HepG2 (cell line): ENCODE results near the gene TP73. TPM values are rescaled to one million over a fixed set of nuclear protein-coding genes. Genes with fewer than 3 reads are reported as not detected.

ENCODE experiments used
- ATAD3A ChIP-seq: sonication (generic); formaldehyde crosslinking; IDR thresholded peaks from 2 replicates; pipeline ENCODE4 v1.4.0; 2020; ENCODE audit warnings: missing genetic modification reagents
- BHLHE40 ChIP-seq: IDR thresholded peaks from 2 replicates; pipeline ENCODE4 v1.6.1; 2011; ENCODE audit warnings: low read length, improper control_type of control experiment
- BORCS8-MEF2B ChIP-seq: sonication (generic); formaldehyde crosslinking; IDR thresholded peaks from 2 replicates; pipeline ENCODE4 v1.8.0; 2022; ENCODE audit warnings: mild to moderate bottlenecking, missing genetic modification reagents
- FOSL2 ChIP-seq: sonication (generic); formaldehyde crosslinking; IDR thresholded peaks from 2 replicates; pipeline ENCODE4 v1.4.0; 2020; ENCODE audit warnings: missing genetic modification reagents
- HHEX ChIP-seq: IDR thresholded peaks from 2 replicates; pipeline ENCODE4 v1.6.1; 2016; ENCODE audit warnings: control low read depth
- IRX3 ChIP-seq: sonication (generic); formaldehyde crosslinking; IDR thresholded peaks from 2 replicates; pipeline ENCODE4 v1.8.1; 2023; ENCODE audit warnings: mild to moderate bottlenecking, low read depth, missing genetic modification reagents, borderline replicate concordance
- KLF16 ChIP-seq, 2 experiments: sonication (generic) in 1 of 2; formaldehyde crosslinking in 1 of 2; IDR thresholded peaks; 2 replicates each; pipeline versions ENCODE4 v1.6.1 to v1.8.0; 2016 to 2023; ENCODE audit warnings: missing genetic modification reagents in 2 of 2, missing compliant biosample characterization in 1 of 2
- KLF6 ChIP-seq: IDR thresholded peaks from 2 replicates; pipeline ENCODE4 v1.8.0; 2016; ENCODE audit warnings: missing biosample characterization, missing genetic modification reagents
- MED8 ChIP-seq: sonication (generic); formaldehyde crosslinking; IDR thresholded peaks from 2 replicates; pipeline ENCODE4 v1.8.1; 2023; ENCODE audit warnings: mild to moderate bottlenecking, missing genetic modification reagents; ENCODE audit not compliant: insufficient replicate concordance
- NCOA1 ChIP-seq: sonication (generic); formaldehyde crosslinking; IDR thresholded peaks from 2 replicates; pipeline ENCODE4 v1.9.0; 2021; ENCODE audit warnings: missing genetic modification reagents
- PBX2 ChIP-seq: IDR thresholded peaks from 2 replicates; pipeline ENCODE4 v1.6.1; 2016; ENCODE audit warnings: control low read depth
- PBX3 ChIP-seq: sonication (generic); formaldehyde crosslinking; IDR thresholded peaks from 2 replicates; pipeline ENCODE4 v1.8.1; 2023; ENCODE audit warnings: missing genetic modification reagents, inconsistent platforms, borderline replicate concordance
- PHF21A ChIP-seq: sonication (generic); formaldehyde crosslinking; IDR thresholded peaks from 2 replicates; pipeline ENCODE4 v1.5.0; 2020; ENCODE audit warnings: mild to moderate bottlenecking, missing genetic modification reagents
- RAD51 ChIP-seq: fragments of 450-650 bp; IDR thresholded peaks from 2 replicates; pipeline ENCODE4 v1.6.1; 2016; ENCODE audit warnings: borderline replicate concordance
- RNF219 ChIP-seq: sonication (generic); formaldehyde crosslinking; IDR thresholded peaks from 2 replicates; pipeline ENCODE4 v1.5.0; 2020; ENCODE audit warnings: mild to moderate bottlenecking, missing genetic modification reagents
- SMC3 ChIP-seq: IDR thresholded peaks from 2 replicates; pipeline ENCODE4 v1.6.1; 2011; ENCODE audit warnings: low read length, improper control_type of control experiment
- SOX6 ChIP-seq, 2 experiments: fragments of 450-650 bp in 1 of 2; sonication (generic) in 1 of 2; formaldehyde crosslinking in 1 of 2; IDR thresholded peaks; 2 replicates each; pipeline versions ENCODE4 v1.4.0 to v1.6.1; 2017 to 2020; ENCODE audit warnings: antibody characterized with exemption in 1 of 2, mild to moderate bottlenecking in 1 of 2, missing genetic modification reagents in 1 of 2
- STAG1 ChIP-seq: sonication (generic); formaldehyde crosslinking; IDR thresholded peaks from 2 replicates; pipeline ENCODE4 v1.4.0; 2020; ENCODE audit warnings: missing genetic modification reagents
- ZBTB20 ChIP-seq: sonication (generic); formaldehyde crosslinking; IDR thresholded peaks from 2 replicates; pipeline ENCODE4 v1.8.1; 2023; ENCODE audit warnings: missing genetic modification reagents, low read depth, mild to moderate bottlenecking, borderline replicate concordance
- ZBTB7A ChIP-seq: sonication (generic); formaldehyde crosslinking; IDR thresholded peaks from 2 replicates; pipeline ENCODE4 v1.8.0; 2022; ENCODE audit warnings: mild to moderate bottlenecking, missing genetic modification reagents
- ZFP82 ChIP-seq: sonication (generic); formaldehyde crosslinking; IDR thresholded peaks from 2 replicates; pipeline ENCODE4 v1.5.1; 2020; ENCODE audit warnings: mild to moderate bottlenecking, missing genetic modification reagents, borderline replicate concordance
- ZFY ChIP-seq: sonication (generic); formaldehyde crosslinking; IDR thresholded peaks from 2 replicates; pipeline ENCODE4 v1.4.0; 2020; ENCODE audit warnings: missing genetic modification reagents
- ZNF264 ChIP-seq: sonication (generic); formaldehyde crosslinking; IDR thresholded peaks from 2 replicates; pipeline ENCODE4 v1.4.0; 2020; ENCODE audit warnings: missing genetic modification reagents
- ZNF33A ChIP-seq: sonication (generic); formaldehyde crosslinking; IDR thresholded peaks from 2 replicates; pipeline ENCODE4 v1.5.1; 2020; ENCODE audit warnings: missing genetic modification reagents, mild to moderate bottlenecking, moderate library complexity, borderline replicate concordance
- ZNF580 ChIP-seq: IDR thresholded peaks from 2 replicates; pipeline ENCODE4 v1.6.1; 2016; ENCODE audit warnings: low read depth, borderline replicate concordance
- ZNF607 ChIP-seq: sonication (generic); formaldehyde crosslinking; IDR thresholded peaks from 2 replicates; pipeline ENCODE4 v1.5.1; 2020; ENCODE audit warnings: missing genetic modification reagents, mild to moderate bottlenecking, borderline replicate concordance
- ZNF619 ChIP-seq: sonication (generic); formaldehyde crosslinking; IDR thresholded peaks from 2 replicates; pipeline ENCODE4 v1.4.0; 2020; ENCODE audit warnings: mild to moderate bottlenecking, missing genetic modification reagents
- ZNF7 ChIP-seq: IDR thresholded peaks from 2 replicates; pipeline ENCODE4 v1.6.1; 2016; ENCODE audit warnings: missing biosample characterization, missing genetic modification reagents
- polyA plus RNA-seq, 8 experiments: library from polyadenylated mRNA; depleted of rRNA in 3 of 8; stranded (reverse) in 7 of 8; unstranded in 1 of 8; fragments of >200 nt; fragmentation: Illumina TruSeq in 4 of 8; extraction: Trizol in 4 of 8; gene quantifications; 2 replicates each; pipeline versions ENCODE4 v1.2.1 to v1.2.3, GENCODE V29; 2011 to 2016; ENCODE audit warnings: low read depth in 4 of 8, missing spikeins in 1 of 8, mixed read lengths in 1 of 8; ENCODE audit not compliant: insufficient read depth in 1 of 8
- total RNA-seq, 5 experiments: library from RNA; depleted of rRNA; stranded (reverse); fragments of >200 nt; fragmentation: Illumina TruSeq; extraction: Trizol; gene quantifications; 2 replicates each; pipeline ENCODE4 v1.2.3, GENCODE V29; 2016; ENCODE audit warnings: low read depth in 1 of 5

The TP73 gene
- total and polyA plus RNA-seq, 2 of the 13 experiments (the other 11 are each of a cell fraction or from before 2014, with no cell fraction given), result 0.49 to 1.1 TPM

- no peak for TF ChIP-seq RNF219 (CRISPR knock-in tag)
- no peak for TF ChIP-seq KLF16 (CRISPR knock-in tag; IDR thresholded peaks at IDR 0.05)
- TF ChIP-seq ZFP82, result no peak
- no peak for TF ChIP-seq BHLHE40
- TF ChIP-seq IRX3, result no peak
- no peak for TF ChIP-seq BORCS8-MEF2B (CRISPR knock-in tag)
- TF ChIP-seq ZBTB20, result no peak
- peak; percentile 78 for TF ChIP-seq STAG1 (CRISPR knock-in tag)
- TF ChIP-seq ZNF7 (CRISPR knock-in tag), result no peak
- TF ChIP-seq ZFY (CRISPR knock-in tag), result no peak
- 0 out of 2 replicates have a peak, but pooled peaks have one; percentile 22 for TF ChIP-seq PHF21A (CRISPR knock-in tag)
- TF ChIP-seq SMC3, result peak; percentile 22; the same call in 1 of the 2 replicates
- TF ChIP-seq ATAD3A (CRISPR knock-in tag), result no peak
- TF ChIP-seq KLF6 (CRISPR knock-in tag), result no peak
- no peak for TF ChIP-seq HHEX
- TF ChIP-seq PBX3 (CRISPR knock-in tag), result no peak
- 0 out of 2 replicates have a peak, but pooled peaks have one; percentile 13 for TF ChIP-seq ZNF580 (CRISPR knock-in tag)
- TF ChIP-seq ZBTB7A (CRISPR knock-in tag), result no peak
- no peak for TF ChIP-seq NCOA1 (CRISPR knock-in tag)
- no peak for TF ChIP-seq RAD51
- TF ChIP-seq ZNF619, result no peak
- no peak for TF ChIP-seq ZNF264 (CRISPR knock-in tag)
- no peak for TF ChIP-seq ZNF33A (CRISPR knock-in tag)
- no peak for TF ChIP-seq ZNF607 (CRISPR knock-in tag)
- TF ChIP-seq SOX6 (IDR thresholded peaks at IDR 0.05), result no peak
- 0 out of 2 replicates have a peak, but pooled peaks have one; percentile 13 for TF ChIP-seq SOX6 (CRISPR knock-in tag; IDR thresholded peaks at IDR 0.05)
- TF ChIP-seq PBX2 (CRISPR knock-in tag), result no peak
- TF ChIP-seq MED8, result no peak
- no peak for TF ChIP-seq FOSL2 (CRISPR knock-in tag)
These were observed 133.3 kb downstream of the TP73 start (continued) for GRCh38 chr1:3785456-3786157.
